ENCODE results near the gene BICDL2. TPM values are rescaled to one million over a fixed set of nuclear protein-coding genes. Genes with fewer than 3 reads are reported as not detected.

BICDL2 gene
- total and polyA plus RNA-seq, 9 of the 15 experiments (the other 6 are each of a cell fraction or from before 2014, with no cell fraction given), result 0.09 to 0.28 (median 0.09) TPM; not detected in 6

DNA sequence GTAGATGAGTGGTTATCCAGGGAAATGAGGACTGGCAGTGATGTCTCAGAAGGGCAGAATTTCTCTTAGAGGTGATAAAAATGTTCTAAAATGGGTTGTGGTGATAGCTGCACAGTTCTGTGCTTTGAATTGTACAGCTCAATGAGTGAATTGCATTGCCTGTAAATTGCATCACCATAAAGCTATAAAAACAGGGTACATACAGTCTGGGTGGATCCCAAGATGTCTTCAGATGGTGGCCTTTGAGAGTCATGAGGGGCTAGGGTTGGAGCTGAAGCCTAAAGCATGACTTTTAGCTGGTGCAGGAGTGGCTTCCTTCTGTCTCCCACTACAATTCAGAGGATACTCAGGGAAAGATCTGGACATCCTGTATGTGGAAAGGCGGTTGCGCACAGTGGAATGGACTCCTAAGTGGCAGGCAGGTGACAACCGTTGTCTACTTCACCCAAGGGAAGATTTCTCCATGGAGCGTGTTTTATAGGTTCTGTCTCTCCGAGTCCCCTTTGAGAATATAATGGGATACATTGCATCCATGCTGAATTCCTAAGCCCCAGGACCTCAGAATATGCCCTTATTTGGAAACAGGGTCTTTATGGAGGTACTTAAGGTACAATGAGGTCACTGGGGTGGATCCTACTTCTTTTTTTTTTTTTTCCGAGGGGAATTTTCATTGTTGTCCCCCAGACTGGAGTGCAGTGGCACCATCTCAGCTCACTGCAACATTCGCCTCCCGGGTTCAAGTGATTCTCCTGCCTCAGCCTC lies 27.1 kb upstream of the BICDL2 start:
- Histone ChIP-seq H3K9ac (ENCODE audit: insufficient read depth in 1 of 2, low read depth in 2 of 2, low read length in 2 of 2) (no peak overlapping the region), H3K79me2 (ENCODE audit: control insufficient read depth, insufficient read depth, low read length) (no peaks in the 10 kb centered on the region; the same call in 2 of the 3 replicates), H3K9me3 (replicated peaks; ENCODE audit: control insufficient read depth, insufficient read depth, low read depth, low read length) (no peaks in the 10 kb centered on the region), H4K20me1 (replicated peaks; ENCODE audit: control insufficient read depth, insufficient read depth, low read length) (no peaks in the 10 kb centered on the region), H3K36me3 (ENCODE audit: control insufficient read depth, insufficient read depth, low read length) (no peaks in the 10 kb centered on the region), H3K4me3 (no peak overlapping the region), H3K9me1 (ENCODE audit: control insufficient read depth, insufficient read depth, low read length) (no peaks in the 10 kb centered on the region), H3K27me3 (ENCODE audit: control insufficient read depth in 2 of 2, insufficient read depth in 2 of 2, low read length in 2 of 2) (no peaks in the 10 kb centered on the region), H3K27ac (ENCODE audit: extremely low read depth, low read depth, low read length) (no peak overlapping the region), H3K4me2 (ENCODE audit: insufficient read depth, low read length) (no peak overlapping the region), H3K4me1 (replicated peaks in 1 of 2; ENCODE audit: control insufficient read depth in 2 of 2, insufficient read depth in 2 of 2, low read length in 2 of 2) (peaks cover 8 to 41% of the 10 kb centered on the region in 2 experiments), H2AFZ (ENCODE audit: low read depth, low read length) (no peak overlapping the region)
- ChIA-PET CTCF (ENCODE audit: low intra/inter-chr PET ratio) (interaction anchor here (0.6 kb wide), 1 partner anchor 33 kb away, joined by 3 read pairs; no protein-coding TSS in a partner anchor), POLR2A (interaction anchor here (0.6 to 1.1 kb wide), 5 partner anchors 40 to 201 kb away, joined by 3 to 7 read pairs (median 3); partner anchors contain the start of genes HCFC1R1 and THOC6)
- 72% methylated on average over 8 of the region's 8 CpGs for WGBS (ENCODE audit: insufficient coverage, low coverage, missing lambda C conversion rate)
- in situ Hi-C loops (cut with MboI) (no loop called here), intact Hi-C loops (cut with micrococcal nuclease) (no loop called here)
- BruUV-seq (replicated peaks), result no TSS peak
- FAIRE-seq (no peak), ATAC-seq (no peak), DNase-seq (ENCODE audit: extremely low read depth in 1 of 4, low spot score in 3 of 4) (no peak)
- no peak for TF ChIP-seq ZNF212 (CRISPR knock-in tag; IDR thresholded peaks at IDR 0.05)
- TF ChIP-seq ZEB2 (IDR thresholded peaks at IDR 0.05), result no peak
- peak; percentile 88 for TF ChIP-seq CEBPG (CRISPR knock-in tag; IDR thresholded peaks at IDR 0.05)
- TF ChIP-seq CEBPG (tag; conservative IDR thresholded peaks at IDR 0.05 in 1 of 2, IDR thresholded peaks at IDR 0.05 in 1 of 2), result peak; percentile 43 to 92
- no peak for TF ChIP-seq STAT5B (CRISPR knock-in tag; IDR thresholded peaks at IDR 0.05)
- TF ChIP-seq ATF7 (IDR thresholded peaks at IDR 0.05), result 0 out of 2 replicates have a peak, but pooled peaks have one; percentile 28
- TF ChIP-seq ATF3 (IDR thresholded peaks at IDR 0.05), result peak; percentile 85
- no peak for TF ChIP-seq ATF3 (CRISPR knock-in tag; conservative IDR thresholded peaks at IDR 0.05)
- peak; percentile 72 to 87; a peak in 2 of 4 replicates for TF ChIP-seq TRIM24 (IDR thresholded peaks at IDR 0.05)
- TF ChIP-seq MAX (CRISPR knock-in tag; IDR thresholded peaks at IDR 0.05), result no peak
- TF ChIP-seq, protein P1, sequence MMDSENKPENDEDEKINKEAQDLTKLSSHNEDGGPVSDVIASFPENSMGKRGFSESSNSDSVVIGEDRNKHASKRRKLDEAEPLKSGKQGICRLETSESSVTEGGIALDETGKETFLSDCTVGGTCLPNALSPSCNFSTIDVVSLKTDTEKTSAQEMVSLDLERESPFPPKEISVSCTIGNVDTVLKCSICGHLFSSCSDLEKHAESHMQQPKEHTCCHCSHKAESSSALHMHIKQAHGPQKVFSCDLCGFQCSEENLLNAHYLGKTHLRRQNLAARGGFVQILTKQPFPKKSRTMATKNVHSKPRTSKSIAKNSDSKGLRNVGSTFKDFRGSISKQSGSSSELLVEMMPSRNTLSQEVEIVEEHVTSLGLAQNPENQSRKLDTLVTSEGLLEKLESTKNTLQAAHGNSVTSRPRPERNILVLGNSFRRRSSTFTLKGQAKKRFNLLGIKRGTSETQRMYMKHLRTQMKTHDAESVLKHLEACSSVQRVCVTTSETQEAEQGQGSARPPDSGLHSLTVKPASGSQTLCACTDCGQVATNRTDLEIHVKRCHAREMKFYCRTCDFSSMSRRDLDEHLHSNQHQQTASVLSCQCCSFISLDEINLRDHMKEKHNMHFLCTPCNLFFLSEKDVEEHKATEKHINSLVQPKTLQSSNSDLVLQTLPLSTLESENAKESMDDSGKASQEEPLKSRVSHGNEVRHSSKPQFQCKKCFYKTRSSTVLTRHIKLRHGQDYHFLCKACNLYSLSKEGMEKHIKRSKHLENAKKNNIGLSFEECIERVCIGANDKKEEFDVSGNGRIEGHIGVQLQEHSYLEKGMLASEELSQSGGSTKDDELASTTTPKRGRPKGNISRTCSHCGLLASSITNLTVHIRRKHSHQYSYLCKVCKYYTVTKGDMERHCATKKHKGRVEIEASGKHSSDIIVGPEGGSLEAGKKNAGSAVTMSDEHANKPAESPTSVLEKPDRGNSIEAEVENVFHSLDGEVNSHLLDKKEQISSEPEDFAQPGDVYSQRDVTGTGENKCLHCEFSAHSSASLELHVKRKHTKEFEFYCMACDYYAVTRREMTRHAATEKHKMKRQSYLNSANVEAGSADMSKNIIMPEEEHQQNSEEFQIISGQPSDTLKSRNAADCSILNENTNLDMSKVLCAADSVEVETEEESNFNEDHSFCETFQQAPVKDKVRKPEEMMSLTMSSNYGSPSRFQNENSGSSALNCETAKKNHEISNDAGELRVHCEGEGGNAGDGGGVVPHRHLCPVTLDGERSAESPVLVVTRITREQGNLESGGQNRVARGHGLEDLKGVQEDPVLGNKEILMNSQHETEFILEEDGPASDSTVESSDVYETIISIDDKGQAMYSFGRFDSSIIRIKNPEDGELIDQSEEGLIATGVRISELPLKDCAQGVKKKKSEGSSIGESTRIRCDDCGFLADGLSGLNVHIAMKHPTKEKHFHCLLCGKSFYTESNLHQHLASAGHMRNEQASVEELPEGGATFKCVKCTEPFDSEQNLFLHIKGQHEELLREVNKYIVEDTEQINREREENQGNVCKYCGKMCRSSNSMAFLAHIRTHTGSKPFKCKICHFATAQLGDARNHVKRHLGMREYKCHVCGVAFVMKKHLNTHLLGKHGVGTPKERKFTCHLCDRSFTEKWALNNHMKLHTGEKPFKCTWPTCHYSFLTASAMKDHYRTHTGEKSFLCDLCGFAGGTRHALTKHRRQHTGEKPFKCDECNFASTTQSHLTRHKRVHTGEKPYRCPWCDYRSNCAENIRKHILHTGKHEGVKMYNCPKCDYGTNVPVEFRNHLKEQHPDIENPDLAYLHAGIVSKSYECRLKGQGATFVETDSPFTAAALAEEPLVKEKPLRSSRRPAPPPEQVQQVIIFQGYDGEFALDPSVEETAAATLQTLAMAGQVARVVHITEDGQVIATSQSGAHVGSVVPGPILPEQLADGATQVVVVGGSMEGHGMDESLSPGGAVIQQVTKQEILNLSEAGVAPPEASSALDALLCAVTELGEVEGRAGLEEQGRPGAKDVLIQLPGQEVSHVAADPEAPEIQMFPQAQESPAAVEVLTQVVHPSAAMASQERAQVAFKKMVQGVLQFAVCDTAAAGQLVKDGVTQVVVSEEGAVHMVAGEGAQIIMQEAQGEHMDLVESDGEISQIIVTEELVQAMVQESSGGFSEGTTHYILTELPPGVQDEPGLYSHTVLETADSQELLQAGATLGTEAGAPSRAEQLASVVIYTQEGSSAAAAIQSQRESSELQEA (IDR thresholded peaks at IDR 0.05; ENCODE audit: low read depth), result no peak
- TF ChIP-seq ZNF175 (CRISPR knock-in tag; IDR thresholded peaks at IDR 0.05; ENCODE audit: low read depth), result peak; percentile 58; the same call in 1 of the 2 replicates
- peak; percentile 43; the same call in 1 of the 2 replicates for TF ChIP-seq CEBPB (tag; IDR thresholded peaks at IDR 0.05)

All from K562 (cell line).